Smooth muscle cell (in vitro differentiated cells): Measurements from ENCODE around the gene MYO1H. TPM values are rescaled to one million over a fixed set of nuclear protein-coding genes. Genes with fewer than 3 reads are reported as not detected.

ENCODE experiments used
- DNase-seq: peaks from one replicate; lab custom pipeline; 2025; ENCODE audit not compliant: unreplicated experiment; lab: John Stamatoyannopoulos, UW
- H2AFZ ChIP-seq: fragments of 200-600 bp; sonication (generic); 2 replicates; pipeline ENCODE4 v1.6.0; 2016; ENCODE audit warnings: antibody characterized with exemption, low read depth, mild to moderate bottlenecking
- H3F3A ChIP-seq: fragments of 200-600 bp; sonication (generic); 2 replicates; pipeline ENCODE4 v1.6.0; 2017; ENCODE audit warnings: antibody characterized with exemption, low read depth
- H3K27ac ChIP-seq: fragments of 200-600 bp; sonication (generic); 2 replicates; pipeline ENCODE4 v1.5.1; 2016; ENCODE audit warnings: low read depth, mild to moderate bottlenecking
- H3K27me3 ChIP-seq: fragments of 200-600 bp; sonication (generic); 2 replicates; pipeline ENCODE4 v1.6.1; 2016; ENCODE audit warnings: low read depth, mild to moderate bottlenecking
- H3K36me3 ChIP-seq: fragments of 200-600 bp; sonication (generic); 2 replicates; pipeline ENCODE4 v1.5.1; 2016; ENCODE audit warnings: low read depth
- H3K4me1 ChIP-seq: fragments of 200-600 bp; sonication (generic); 2 replicates; pipeline ENCODE4 v1.5.1; 2016; ENCODE audit warnings: low read depth
- H3K4me2 ChIP-seq: fragments of 200-600 bp; sonication (generic); 2 replicates; pipeline ENCODE4 v1.6.0; 2016; ENCODE audit warnings: mild to moderate bottlenecking
- H3K4me3 ChIP-seq: fragments of 200-600 bp; sonication (generic); 2 replicates; pipeline ENCODE4 v1.5.1; 2016; ENCODE audit warnings: mild to moderate bottlenecking
- H3K79me2 ChIP-seq: fragments of 200-600 bp; sonication (generic); 2 replicates; pipeline ENCODE4 v1.6.0; 2016; ENCODE audit warnings: low read depth, mild to moderate bottlenecking
- H3K9ac ChIP-seq: fragments of 200-600 bp; sonication (generic); 2 replicates; pipeline ENCODE4 v1.6.0; 2016; ENCODE audit warnings: low read depth
- H3K9me3 ChIP-seq: fragments of 200-600 bp; sonication (generic); replicated peaks from 2 replicates; pipeline ENCODE4 v1.5.1; 2016; ENCODE audit warnings: low read depth
- H4K20me1 ChIP-seq: fragments of 200-600 bp; sonication (generic); 2 replicates; pipeline ENCODE4 v1.6.0; 2016; ENCODE audit warnings: low read depth
- WGBS: methylation state at CpG from one replicate; pipeline ENCODE4 v1.1.7; 2016; ENCODE audit warnings: low lambda C conversion rate; 5-methylcytosine and 5-hydroxymethylcytosine counted together
- polyA plus RNA-seq: library from polyadenylated mRNA; unstranded; fragments of >200 nt; fragmentation: Nextera tagmentation; extraction: Ambion mirVana; gene quantifications from 2 replicates; pipeline ENCODE4 v1.2.1, GENCODE V29; 2016
- total RNA-seq: library from RNA; depleted of rRNA; stranded (reverse); fragments of >200 nt; gene quantifications from 2 replicates; pipeline ENCODE4 v1.2.3, GENCODE V29; 2014
- TF ChIP-seq, protein P1 (sequence below): fragments of 200-600 bp; sonication (generic); IDR thresholded peaks from 2 replicates; pipeline ENCODE4 v1.5.1; 2017; ENCODE audit warnings: borderline replicate concordance, mild to moderate bottlenecking, antibody characterized with exemption; ENCODE audit not compliant: insufficient read depth, poor library complexity, severe bottlenecking

Gene MYO1H
- total and polyA plus RNA-seq, 2 experiments from 2014 or later, result 0.03 to 2.3 TPM

DNA sequence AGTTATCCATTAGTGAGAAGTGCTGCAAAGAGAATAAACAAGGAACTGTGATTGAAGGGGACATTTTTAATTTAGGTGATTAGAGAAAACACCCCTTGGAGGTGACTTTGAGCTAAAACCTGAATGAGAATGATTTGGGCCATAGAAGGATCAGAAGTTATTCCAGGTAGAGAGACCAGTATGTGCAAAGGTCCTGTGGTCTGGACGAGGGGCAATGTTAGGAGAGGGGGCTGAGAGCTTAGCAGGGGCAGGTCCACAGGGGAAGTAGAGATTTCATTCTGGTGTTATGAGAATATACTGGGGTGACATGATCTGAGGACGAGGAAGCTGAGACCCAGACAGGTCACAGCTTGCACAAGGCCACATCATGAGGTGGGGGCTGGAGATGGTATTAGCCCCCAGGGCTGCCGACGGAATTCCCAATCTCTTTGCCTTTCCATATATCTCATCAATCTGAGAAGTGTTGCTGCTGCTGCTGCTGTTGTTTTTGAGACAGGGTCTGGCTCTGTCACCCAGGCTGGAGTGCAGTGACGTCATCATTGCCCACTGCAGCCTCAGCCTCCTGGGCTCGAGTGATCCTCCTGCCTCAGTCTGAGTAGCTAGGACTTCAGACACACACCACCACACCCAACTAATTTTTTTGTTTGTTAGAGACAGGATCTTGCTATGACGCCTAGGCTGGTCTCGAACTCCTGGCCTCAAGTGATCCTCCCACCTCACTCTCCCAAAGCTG, 73.8 kb downstream of the MYO1H start:
- Histone ChIP-seq H3F3A (no peaks in the 10 kb centered on the region), H4K20me1 (no peaks in the 10 kb centered on the region), H3K4me2 (no peak overlapping the region), H3K27me3 (no peaks in the 10 kb centered on the region), H3K79me2 (no peaks in the 10 kb centered on the region), H3K9ac (no peak overlapping the region), H3K4me1 (no peaks in the 10 kb centered on the region), H3K4me3 (no peak overlapping the region), H2AFZ (no peak overlapping the region), H3K9me3 (no peaks in the 10 kb centered on the region), H3K27ac (no peak overlapping the region), H3K36me3 (no peaks in the 10 kb centered on the region)
- WGBS, result 41% methylated on average over 8 of the region's 8 CpGs
- TF ChIP-seq, protein P1, sequence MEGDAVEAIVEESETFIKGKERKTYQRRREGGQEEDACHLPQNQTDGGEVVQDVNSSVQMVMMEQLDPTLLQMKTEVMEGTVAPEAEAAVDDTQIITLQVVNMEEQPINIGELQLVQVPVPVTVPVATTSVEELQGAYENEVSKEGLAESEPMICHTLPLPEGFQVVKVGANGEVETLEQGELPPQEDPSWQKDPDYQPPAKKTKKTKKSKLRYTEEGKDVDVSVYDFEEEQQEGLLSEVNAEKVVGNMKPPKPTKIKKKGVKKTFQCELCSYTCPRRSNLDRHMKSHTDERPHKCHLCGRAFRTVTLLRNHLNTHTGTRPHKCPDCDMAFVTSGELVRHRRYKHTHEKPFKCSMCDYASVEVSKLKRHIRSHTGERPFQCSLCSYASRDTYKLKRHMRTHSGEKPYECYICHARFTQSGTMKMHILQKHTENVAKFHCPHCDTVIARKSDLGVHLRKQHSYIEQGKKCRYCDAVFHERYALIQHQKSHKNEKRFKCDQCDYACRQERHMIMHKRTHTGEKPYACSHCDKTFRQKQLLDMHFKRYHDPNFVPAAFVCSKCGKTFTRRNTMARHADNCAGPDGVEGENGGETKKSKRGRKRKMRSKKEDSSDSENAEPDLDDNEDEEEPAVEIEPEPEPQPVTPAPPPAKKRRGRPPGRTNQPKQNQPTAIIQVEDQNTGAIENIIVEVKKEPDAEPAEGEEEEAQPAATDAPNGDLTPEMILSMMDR, result no peak
- no peak for DNase-seq

DNA sequence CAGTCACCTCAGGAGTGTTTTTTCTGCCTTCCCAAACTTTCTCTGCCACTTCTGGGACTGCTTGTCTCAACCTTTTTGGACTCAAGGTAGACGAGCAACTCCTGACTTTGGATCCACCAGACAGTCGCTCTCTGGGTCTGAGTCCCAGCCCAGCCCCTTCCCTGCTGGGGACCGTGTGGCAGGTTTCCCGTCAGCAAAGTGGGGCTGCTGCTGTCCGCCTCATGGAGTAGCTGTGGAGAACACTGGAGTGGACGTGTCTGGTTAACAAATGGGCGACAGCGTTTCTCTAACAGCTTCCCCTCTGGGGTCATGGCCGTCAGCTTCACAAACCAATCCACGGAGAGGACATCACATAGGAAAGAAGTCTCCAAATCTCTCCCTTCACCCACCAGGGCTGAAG, 74.6 kb downstream of the MYO1H start:
- WGBS, result 75% methylated on average over 10 of the region's 10 CpGs
- Histone ChIP-seq H3K4me2 (no peak overlapping the region), H3K79me2 (no peaks in the 10 kb centered on the region), H3K9me3 (no peaks in the 10 kb centered on the region), H3K9ac (no peak overlapping the region), H3F3A (no peaks in the 10 kb centered on the region), H3K4me3 (no peak overlapping the region), H2AFZ (no peak overlapping the region), H3K4me1 (no peaks in the 10 kb centered on the region), H4K20me1 (no peaks in the 10 kb centered on the region), H3K36me3 (no peaks in the 10 kb centered on the region), H3K27me3 (no peaks in the 10 kb centered on the region), H3K27ac (no peak overlapping the region)
- TF ChIP-seq, protein P1, result no peak
- no peak for DNase-seq

DNA sequence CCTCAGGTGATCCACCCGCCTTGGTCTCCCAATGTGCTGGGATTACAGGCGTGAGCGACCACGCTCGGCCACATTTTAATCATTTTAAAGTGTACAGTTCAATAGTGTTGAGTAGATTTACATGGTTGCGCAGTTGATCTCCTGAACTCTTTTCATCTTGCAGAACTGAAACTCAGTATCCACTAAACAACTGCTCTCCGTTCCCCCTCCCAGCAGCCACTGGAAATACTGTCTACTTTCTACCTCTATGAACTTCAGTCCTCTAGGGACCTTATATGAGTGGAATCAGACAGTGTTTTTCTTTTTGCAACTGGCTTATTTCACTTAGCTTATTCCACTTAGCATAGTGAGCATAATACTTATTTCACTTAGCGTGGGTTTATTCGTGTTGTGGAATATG, 75.7 kb downstream of the MYO1H start:
- WGBS, result 95% methylated on average over 9 of the region's 9 CpGs
- no peaks in the 10 kb centered on the region for H3K27me3 ChIP-seq
- H3K36me3 ChIP-seq, result no peaks in the 10 kb centered on the region
- H3K4me1 ChIP-seq, result no peaks in the 10 kb centered on the region
- no peaks in the 10 kb centered on the region for H3K79me2 ChIP-seq
- H3K27ac ChIP-seq, result no peak overlapping the region
- no peak overlapping the region for H2AFZ ChIP-seq
- H3K9me3 ChIP-seq, result no peaks in the 10 kb centered on the region
- no peaks in the 10 kb centered on the region for H3F3A ChIP-seq
- no peak overlapping the region for H3K4me3 ChIP-seq
- no peak overlapping the region for H3K9ac ChIP-seq
- no peak for DNase-seq
- H3K4me2 ChIP-seq, result no peak overlapping the region
- TF ChIP-seq, protein P1, result no peak
- no peaks in the 10 kb centered on the region for H4K20me1 ChIP-seq
